OCI-LY3 (cell line): Measurements from ENCODE around the gene SETD7.

Experiments
- CTCF ChIP-seq: fragments of 200-600, 300-600 bp; sonication (generic); IDR thresholded peaks from 2 replicates; pipeline ENCODE4 v1.5.1; 2014; ENCODE audit warnings: antibody characterized with exemption, low read length, low read depth
- EZH2phosphoT487 ChIP-seq: fragments of 200-600 bp; shearing (Covaris generic); IDR thresholded peaks from 2 replicates; pipeline ENCODE4 v1.6.1; 2018; ENCODE audit warnings: antibody characterized with exemption, mixed run types, low read depth

GRCh38 chr4:139600662-139601061 is 44.6 kb upstream of the SETD7 start:
- no peak for TF ChIP-seq CTCF
- TF ChIP-seq EZH2phosphoT487 = no peak
